NCI-H2107 treated with DMSO at 0.1 percent for 48 hours (cell line): Measurements from ENCODE around the gene IER5L.
"Not testable (repeated sequence)": the region's sequence is repeated elsewhere in the genome, so short reads cannot be mapped to it uniquely, and the experiment has no call there.

Source experiments
- DNase-seq: peaks from one replicate; lab custom pipeline; 2025; ENCODE audit not compliant: unreplicated experiment; lab: John Stamatoyannopoulos, UW

The IER5L gene

GRCh38 chr9:129203556-129203909 lies 25.5 kb upstream of the IER5L start:
- DNase-seq: no peak

- DNase-seq: no peak
Observed at GRCh38 chr9:129202613-129203555, 24.8 kb upstream of the IER5L start.

- no peak for DNase-seq
Observed at GRCh38 chr9:129201866-129202265, 23.8 kb upstream of the IER5L start.

- DNase-seq: no peak
Observed at GRCh38 chr9:129201289-129201688, 23.2 kb upstream of the IER5L start.

GRCh38 chr9:129200255-129200654 lies 22.2 kb upstream of the IER5L start:
- no peak for DNase-seq

GRCh38 chr9:129199044-129199435 lies 21.0 kb upstream of the IER5L start:
- no peak for DNase-seq

GRCh38 chr9:129198319-129199043 lies 20.4 kb upstream of the IER5L start:
- no peak for DNase-seq

- no peak for DNase-seq
Observed at GRCh38 chr9:129197978-129198318, 19.9 kb upstream of the IER5L start.

- DNase-seq: not testable (repeated sequence)
Observed at GRCh38 chr9:129197045-129197444, 19.0 kb upstream of the IER5L start.

GRCh38 chr9:129195606-129196005 lies 17.5 kb upstream of the IER5L start:
- DNase-seq: no peak

GRCh38 chr9:129194221-129194620 lies 16.2 kb upstream of the IER5L start:
- no peak for DNase-seq

- DNase-seq: no peak
Observed at GRCh38 chr9:129193655-129194054, 15.6 kb upstream of the IER5L start.

- DNase-seq: no peak
Observed at GRCh38 chr9:129191234-129191633, 13.2 kb upstream of the IER5L start.

- not testable (repeated sequence) for DNase-seq
Observed at GRCh38 chr9:129189971-129190370, 11.9 kb upstream of the IER5L start.

- no peak for DNase-seq
Observed at GRCh38 chr9:129187042-129187441, 9.0 kb upstream of the IER5L start.

- DNase-seq: no peak
Observed at GRCh38 chr9:129185991-129186390, 7.9 kb upstream of the IER5L start.

GRCh38 chr9:129185402-129185801 lies 7.3 kb upstream of the IER5L start:
- DNase-seq: no peak

GRCh38 chr9:129184596-129185122 lies 6.6 kb upstream of the IER5L start:
- DNase-seq: no peak

GRCh38 chr9:129184219-129184524 lies 6.1 kb upstream of the IER5L start:
- no peak for DNase-seq

- no peak for DNase-seq
Observed at GRCh38 chr9:129183495-129184218, 5.6 kb upstream of the IER5L start.

- DNase-seq: no peak
Observed at GRCh38 chr9:129182625-129183494, 4.8 kb upstream of the IER5L start.
